T-helper 9 cell (primary cell): ENCODE data around the gene HLA-B.

Experiments used
- DNase-seq: peaks from one replicate; pipeline ENCODE4 v3.0.0-alpha.2; 2020

The HLA-B gene

GRCh38 chr6:31383149-31383548 lies 26.2 kb upstream of the HLA-B start:
- no peak for DNase-seq

GRCh38 chr6:31381666-31382065 lies 24.7 kb upstream of the HLA-B start:
- no peak for DNase-seq

GRCh38 chr6:31379850-31380249 lies 22.9 kb upstream of the HLA-B start:
- DNase-seq = no peak

- no peak for DNase-seq
Measured at GRCh38 chr6:31378721-31379103, 21.7 kb upstream of the HLA-B start.

- DNase-seq = no peak
Measured at GRCh38 chr6:31378062-31378720, 21.2 kb upstream of the HLA-B start.

GRCh38 chr6:31377029-31377428 lies 20.1 kb upstream of the HLA-B start:
- no peak for DNase-seq

GRCh38 chr6:31375699-31376098 lies 18.7 kb upstream of the HLA-B start:
- DNase-seq = no peak

GRCh38 chr6:31374118-31374517 lies 17.1 kb upstream of the HLA-B start:
- peak; percentile 38 for DNase-seq

- no peak for DNase-seq
Measured at GRCh38 chr6:31368461-31368860, 11.5 kb upstream of the HLA-B start.

- DNase-seq = peak; percentile 96
Measured at GRCh38 chr6:31366693-31367470, 9.9 kb upstream of the HLA-B start.

- no peak for DNase-seq
Measured at GRCh38 chr6:31365864-31366263, 8.9 kb upstream of the HLA-B start.

GRCh38 chr6:31363811-31364210 lies 6.8 kb upstream of the HLA-B start:
- DNase-seq = no peak

GRCh38 chr6:31362751-31363150 lies 5.8 kb upstream of the HLA-B start:
- no peak for DNase-seq

GRCh38 chr6:31359581-31359980 lies 2.6 kb upstream of the HLA-B start:
- no peak for DNase-seq

GRCh38 chr6:31358302-31358701 lies 1.3 kb upstream of the HLA-B start:
- no peak for DNase-seq

GRCh38 chr6:31357886-31358285 lies 907 bp upstream of the HLA-B start:
- DNase-seq = no peak

- DNase-seq = peak; percentile 25
Measured at GRCh38 chr6:31356216-31356945, 598 bp downstream of the HLA-B start.

- DNase-seq = peak; percentile 7
Measured at GRCh38 chr6:31355583-31355948, 1.4 kb downstream of the HLA-B start.

GRCh38 chr6:31354864-31355582 lies 2.0 kb downstream of the HLA-B start:
- DNase-seq = peak; percentile 8

GRCh38 chr6:31354158-31354863 lies 2.7 kb downstream of the HLA-B start:
- DNase-seq = peak; percentile 19

GRCh38 chr6:31353384-31353945 lies 3.5 kb downstream of the HLA-B start:
- DNase-seq = peak; percentile 12
